NCI-H526 (cell line): ENCODE data around the gene KCNK18.

Experiments used
- DNase-seq, 2 experiments: peaks; one replicate each; lab custom pipeline; 2025; lab: John Stamatoyannopoulos, UW

KCNK18 gene

DNA sequence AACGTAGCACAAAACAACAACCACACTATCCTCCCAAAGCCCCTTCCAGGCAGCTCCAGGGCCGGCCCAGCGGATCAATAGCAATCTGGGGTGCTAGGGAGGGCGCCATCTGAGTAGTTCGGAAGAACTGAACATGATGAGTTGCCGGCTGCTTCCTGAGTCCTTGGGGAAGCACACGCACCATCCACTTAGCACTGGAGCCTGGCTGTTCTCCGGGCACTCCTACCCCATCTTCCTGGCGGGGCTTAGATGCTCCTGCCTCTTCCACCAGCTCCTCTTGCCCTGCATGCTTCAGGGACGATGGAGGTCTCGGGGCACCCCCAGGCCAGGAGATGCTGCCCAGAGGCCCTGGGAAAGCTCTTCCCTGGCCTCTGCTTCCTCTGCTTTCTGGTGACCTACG is at the start of gene KCNK18:
KCNK18 (plus strand) TSS at position 301 of the 400 bp plus-strand sequence; CDS start at position 301, 0 bp downstream.
- DNase-seq = no peak

DNA sequence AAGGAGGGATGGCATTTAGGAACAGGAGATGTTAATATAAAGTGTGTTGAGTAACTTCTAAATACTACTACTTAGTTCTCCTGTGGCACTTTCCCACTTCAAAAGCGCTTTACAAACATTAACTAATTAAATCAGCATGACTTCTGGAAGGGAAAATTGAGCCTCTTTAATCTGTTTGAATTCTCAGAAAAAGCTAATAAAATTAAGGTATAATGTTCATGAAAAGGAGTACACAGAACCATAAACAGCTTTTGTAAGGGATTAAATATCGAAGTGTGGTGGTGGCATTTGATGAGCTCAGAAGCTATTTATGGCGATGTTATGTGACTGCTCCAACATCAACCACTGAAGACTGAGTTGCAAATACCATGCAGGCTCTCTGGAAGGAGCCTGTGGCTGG is 49.0 kb upstream of the KCNK18 start:
- no peak for DNase-seq

GRCh38 chr10:117152668-117153067 is 44.6 kb upstream of the KCNK18 start:
- no peak for DNase-seq

GRCh38 chr10:117158297-117158696 is 39.0 kb upstream of the KCNK18 start:
- no peak for DNase-seq

- DNase-seq = no peak
These were observed 37.9 kb upstream of the KCNK18 start for GRCh38 chr10:117159390-117159789.

DNA sequence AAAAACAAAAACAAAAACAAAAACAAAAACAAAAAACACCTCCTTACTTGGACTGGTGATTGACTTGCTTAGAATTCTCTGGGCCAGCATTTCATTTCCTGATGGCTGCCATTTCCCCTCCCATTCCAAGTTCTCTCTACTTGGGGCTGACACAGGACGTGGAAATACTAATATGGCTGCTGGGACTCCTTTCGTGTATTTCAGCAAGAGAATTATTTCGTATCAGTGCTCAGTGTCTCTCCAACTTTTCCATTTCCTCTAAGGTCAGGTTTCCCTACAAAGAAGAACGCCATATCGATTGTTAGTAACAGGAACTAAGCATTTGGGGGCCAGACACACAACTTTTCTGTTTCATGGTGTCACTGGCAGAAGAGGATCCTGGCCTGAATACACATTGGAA is 36.7 kb upstream of the KCNK18 start:
- no peak for DNase-seq

DNA sequence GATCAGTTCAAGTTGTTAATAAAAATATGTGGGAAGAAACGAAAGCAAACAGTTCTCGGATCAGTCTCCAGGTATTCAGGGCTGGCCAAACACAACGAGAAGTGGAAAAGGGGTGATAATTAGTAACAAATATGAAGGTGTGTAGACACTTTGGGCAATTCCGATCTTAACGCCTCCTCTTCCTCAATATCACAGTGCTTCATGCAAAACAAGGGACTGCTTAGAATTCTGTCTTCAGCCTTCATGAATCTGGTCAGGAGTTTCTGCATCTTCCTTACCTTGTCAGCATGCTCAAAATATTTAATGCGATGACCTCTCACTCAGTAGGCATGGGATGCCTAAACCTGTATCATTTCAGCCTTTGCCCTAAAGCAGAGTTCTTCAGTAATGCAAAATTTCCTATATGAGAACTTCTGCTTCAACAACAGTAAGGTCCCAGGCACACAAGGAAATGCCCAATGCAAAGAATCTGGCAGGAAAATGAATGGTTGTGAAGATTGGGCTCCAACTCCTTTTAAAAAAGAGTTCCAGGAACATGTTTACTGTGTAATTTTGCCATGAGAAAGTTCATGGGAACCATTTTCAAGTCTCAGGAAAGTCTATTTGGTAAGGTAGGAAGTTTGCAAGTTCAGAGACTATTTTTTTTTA is 35.8 kb upstream of the KCNK18 start:
- no peak for DNase-seq

DNA sequence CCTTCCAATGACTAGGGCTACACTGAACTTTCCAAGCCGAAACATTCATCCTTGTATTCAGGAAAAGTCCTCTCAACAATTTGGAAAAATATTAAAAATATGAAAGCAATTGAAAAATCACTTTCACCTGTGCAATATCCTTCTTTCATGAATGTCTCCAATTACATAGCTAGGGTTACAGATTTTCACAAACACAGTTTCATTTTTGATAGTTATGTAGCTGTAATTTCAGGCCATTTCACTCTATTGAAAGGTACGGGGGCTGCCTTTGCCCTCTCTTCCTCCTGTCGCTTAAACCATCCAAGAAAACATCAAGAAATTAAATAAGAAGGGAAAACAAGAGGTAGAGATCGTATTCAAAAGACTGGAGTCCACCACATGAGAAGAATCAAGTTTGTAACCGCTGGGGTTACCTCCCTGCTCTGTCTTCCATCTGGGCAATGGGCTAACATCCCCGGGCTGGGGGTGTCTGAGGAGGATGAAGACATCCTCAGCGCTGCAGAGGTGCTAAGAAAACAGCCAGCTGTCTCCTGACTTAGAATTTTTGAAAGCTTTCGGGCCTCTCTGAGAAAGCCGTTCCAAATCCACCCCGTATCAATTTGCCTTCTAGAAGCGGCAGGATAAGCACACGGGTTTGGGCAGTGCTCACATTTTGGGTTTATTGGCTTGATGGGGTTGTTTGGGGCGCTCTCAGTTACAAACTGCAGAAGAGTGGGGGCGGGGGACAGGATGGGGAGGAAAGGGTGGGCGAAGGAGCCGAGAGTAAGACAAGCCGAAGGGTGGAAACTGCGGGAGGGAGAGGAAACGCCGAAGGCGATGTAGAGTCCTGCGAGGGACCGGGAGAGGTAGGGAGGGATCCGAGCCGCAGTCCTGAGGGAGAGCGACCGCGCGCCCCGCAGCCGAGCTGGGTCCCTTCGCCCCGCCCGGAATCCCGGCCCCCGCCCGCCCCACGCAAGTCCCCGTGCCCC is 34.9 kb upstream of the KCNK18 start:
- DNase-seq = peak in 1 of 2 experiments; percentile 56

DNA sequence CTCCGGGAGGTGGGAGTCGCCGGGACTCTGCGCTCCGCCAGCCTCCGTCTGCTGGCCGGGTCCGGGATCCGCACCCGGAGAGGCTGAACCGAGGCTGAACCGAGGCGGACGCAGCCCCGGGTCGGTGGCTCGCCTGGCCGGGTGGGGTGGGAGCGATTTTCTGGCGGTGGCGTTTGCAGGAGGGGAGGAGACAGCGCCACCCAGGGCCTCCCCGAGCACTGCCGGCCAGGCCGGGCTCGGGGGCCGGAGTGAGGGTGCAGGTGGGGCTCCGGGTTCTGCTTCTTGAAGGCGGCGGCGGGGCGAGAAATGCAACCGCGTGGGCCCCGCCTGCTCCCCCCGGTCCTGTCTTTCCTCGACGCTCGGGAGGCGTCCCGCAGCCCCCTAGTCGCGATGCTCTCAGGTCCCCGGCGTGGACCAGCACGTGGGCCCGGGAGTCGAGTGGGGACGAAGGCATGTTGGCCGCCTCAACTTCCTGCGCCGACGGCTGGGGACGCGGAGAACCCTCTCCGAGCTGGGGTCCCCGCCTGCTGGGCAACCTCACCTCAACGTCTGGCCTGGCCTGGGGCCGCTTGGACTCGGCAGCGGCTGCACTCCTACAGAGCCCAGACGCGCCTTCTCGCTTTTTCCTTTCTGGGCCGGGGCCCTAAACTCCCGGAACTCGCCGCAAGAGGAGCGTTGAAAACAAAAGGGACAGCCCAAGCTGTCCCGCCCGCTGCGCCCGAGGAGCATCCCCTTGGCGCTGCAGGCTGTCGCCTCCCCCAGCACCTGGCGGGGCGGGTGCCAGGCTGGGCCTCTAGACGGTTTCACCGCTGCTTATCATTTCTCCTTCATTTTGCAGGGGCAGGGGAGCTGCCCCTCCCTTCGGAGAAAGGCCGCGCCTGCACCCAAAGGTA is 34.0 kb upstream of the KCNK18 start:
- DNase-seq = peak in 1 of 2 experiments; percentile 58

DNA sequence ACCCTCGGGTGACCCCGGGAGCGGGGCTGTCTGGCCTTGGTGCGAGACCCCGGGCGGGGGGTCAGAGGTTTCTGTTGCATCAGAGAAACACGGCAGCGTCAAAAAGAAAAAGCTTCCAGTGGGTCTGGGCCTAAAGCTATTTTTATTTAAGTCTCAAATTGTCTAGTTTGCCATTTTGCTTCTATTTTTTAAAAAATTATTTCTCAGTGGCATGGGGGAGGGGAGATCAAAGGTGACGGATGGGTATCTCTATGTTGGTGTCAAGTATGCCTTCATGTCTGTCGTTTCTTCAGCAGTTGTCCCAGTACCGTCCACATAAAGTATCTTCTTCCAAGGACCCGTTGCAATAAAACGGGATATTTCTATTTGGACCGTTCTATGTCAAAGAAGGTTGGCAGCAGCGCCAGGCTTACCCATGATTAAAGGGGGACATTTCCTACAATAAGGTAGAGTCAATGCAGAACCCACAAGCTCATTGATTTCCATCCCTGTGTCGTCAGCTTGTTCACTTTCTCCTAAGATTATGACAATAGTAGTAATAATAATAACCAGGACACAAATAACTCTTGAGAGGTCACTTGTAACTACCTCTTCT is 33.2 kb upstream of the KCNK18 start:
- DNase-seq = no peak

DNA sequence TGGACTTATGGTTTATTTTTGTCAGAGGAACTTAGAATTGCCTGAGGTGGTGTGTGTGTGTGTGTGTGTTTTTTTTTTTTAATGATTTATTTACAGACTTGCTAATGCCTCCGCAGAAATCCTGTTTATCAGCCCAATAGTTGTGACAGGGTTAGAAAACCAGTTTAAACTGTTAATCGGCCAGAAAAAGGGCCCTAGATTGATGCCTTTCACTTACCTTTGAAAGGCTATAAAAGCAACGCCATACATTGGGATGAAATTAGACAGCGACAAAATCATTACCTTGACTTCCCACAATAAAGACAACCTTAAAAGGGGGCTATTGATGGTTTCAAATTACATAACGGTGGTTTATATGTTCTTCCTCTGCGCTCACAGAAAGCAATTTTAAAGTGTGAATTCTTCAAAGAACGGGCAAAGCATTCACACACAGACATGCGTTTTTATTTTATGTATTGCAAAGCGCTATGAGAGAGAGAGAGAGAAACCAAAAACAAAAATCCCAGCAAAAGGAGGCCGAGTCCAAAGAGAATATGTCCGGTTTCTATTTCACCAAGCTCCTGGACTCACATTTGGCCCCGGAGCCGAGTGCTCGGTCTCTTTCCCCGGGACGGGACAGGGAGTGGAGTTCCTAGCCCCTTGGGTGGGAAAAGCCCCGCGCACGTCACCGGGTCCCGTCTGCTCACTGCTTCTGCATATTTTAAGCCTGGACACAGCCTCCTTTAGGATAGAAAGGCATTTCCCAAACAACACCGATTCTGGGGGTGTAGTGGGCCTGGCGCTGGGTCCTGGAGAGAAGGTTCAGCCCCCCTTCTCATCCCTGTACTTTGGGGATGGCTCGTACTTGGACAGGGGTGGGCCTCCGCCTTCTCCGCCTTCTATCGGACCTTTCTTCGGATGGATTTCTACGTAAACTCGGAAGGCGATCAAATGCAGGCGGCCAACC is 32.4 kb upstream of the KCNK18 start:
- DNase-seq = no peak

- peak in 1 of 2 experiments; percentile 82 for DNase-seq
These were observed 31.5 kb upstream of the KCNK18 start for GRCh38 chr10:117165538-117166417.

DNA sequence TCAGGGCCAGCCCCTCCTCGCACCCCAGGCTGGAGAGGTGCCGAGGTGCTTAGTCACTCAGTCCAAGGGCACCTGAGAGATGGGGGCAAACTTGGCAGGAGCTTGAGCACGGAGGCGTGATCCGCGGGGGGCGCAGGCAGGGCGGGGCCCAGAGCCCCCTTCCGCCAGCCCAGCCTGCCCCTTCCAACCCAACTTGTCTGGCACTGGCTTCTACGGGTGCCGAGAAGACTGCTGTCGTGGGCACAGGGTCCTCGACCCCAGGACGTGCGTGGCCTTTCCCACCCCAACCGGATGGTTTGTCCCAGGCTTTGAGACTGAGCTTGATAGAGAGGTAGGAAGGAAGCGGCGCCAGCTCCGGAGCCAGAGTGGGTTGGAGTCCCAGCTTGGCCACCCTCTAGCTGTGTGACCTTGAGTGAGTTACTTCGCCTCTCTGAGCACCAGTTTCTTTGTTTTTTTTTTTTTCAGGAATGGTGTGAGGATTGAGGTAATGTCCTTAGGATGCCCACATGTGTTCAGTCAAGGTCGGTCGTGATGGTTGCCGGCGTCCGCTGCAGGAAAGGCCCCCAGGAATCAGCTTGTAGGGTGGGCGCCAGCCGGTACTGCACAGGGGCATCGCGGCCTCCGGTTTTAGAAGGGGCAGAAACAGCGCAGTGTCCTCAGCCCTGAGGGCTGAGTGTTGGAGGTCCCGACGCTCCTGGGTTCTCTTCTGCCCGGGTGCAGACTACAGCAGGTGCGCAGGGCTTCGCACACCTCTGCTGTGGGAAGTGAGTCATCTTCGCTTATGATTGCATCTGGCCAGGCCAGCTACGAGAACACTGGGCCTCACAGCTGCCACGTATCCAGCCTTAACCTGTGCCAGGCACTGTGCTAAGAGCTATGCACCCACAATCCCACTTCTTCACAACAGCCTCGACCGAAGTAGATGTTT is 30.6 kb upstream of the KCNK18 start:
- DNase-seq = peak in 1 of 2 experiments; percentile 22

- DNase-seq = no peak
These were observed 29.9 kb upstream of the KCNK18 start for GRCh38 chr10:117167346-117167788.

DNA sequence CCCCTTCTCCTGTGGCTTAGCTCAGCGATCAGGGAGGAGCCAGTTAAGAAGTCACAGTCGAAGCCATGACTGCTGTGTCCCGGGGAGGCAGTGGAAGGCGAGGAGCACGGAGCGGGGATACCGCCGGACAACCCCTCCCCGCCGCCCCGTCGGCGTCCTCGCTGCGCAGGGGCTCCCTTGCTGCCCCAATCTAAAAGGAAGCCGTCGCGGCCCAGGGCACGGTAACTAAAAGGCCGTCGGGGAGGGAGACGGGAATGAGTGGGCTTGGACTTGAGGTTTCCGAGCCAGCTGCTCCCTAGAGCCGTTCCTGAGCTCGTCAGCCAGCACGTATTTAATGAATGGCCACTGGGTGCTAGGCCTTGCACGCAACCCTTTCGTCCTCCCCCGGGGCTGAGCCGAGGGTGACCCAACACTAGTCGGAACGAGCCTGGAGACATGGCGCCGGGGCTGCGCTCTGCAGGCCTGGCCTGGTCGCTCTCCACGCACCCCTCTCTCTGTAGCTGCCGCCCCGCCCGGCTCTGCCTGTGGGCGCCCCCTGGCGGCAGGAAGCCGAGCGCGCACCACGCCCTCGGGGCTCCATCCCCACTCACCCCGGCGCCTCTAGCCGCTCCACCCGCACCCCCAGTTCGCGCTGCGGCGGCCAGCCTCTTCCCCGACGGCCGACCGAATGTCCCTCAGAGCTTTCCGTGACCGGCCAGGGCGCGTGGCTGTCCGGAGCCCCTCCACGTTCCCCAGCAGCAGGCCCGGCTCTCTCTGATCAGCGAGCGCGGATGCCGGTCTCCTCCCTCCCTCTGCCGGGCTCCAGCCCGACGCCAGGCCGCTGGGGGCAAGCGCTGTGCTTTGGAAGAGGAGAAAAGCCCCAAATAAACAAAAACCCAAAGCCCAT is 29.3 kb upstream of the KCNK18 start:
- peak; percentile 4 to 61 for DNase-seq

DNA sequence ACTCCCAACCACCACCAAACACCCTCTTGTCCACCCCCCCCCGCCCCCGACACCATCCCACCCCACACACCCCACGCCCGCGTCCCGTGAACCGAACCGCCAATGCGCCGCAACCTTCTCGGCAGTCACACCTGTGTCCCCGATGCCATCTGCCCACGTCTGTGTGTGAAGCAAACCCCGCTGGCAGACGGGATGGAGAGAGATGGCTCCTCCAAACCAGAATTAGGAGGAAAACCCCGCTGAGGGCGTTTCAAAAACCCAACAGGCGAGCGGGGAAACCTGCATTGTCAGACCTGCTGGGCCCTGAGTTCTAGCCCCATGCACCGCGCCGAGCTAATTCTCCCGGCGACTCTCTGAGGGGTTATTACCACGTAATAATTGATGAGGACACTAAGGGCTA is 28.6 kb upstream of the KCNK18 start:
- DNase-seq = no peak

GRCh38 chr10:117169480-117169879 is 27.8 kb upstream of the KCNK18 start:
- no peak for DNase-seq
